HTERT RPE-1 (cell line): ENCODE measurements around the gene RPS2.
"Not testable (repeated sequence)": the region's sequence is repeated elsewhere in the genome, so short reads cannot be mapped to it uniquely, and the experiment has no call there.

Experiments
- in situ Hi-C: fragments of 300-500 bp; cut with MboI; formaldehyde crosslinking; loops from 4 replicates; pipeline ENCODE4 v1.14.3; 2020; ENCODE audit warnings: low sequenced_read_pairs

RPS2 gene

DNA sequence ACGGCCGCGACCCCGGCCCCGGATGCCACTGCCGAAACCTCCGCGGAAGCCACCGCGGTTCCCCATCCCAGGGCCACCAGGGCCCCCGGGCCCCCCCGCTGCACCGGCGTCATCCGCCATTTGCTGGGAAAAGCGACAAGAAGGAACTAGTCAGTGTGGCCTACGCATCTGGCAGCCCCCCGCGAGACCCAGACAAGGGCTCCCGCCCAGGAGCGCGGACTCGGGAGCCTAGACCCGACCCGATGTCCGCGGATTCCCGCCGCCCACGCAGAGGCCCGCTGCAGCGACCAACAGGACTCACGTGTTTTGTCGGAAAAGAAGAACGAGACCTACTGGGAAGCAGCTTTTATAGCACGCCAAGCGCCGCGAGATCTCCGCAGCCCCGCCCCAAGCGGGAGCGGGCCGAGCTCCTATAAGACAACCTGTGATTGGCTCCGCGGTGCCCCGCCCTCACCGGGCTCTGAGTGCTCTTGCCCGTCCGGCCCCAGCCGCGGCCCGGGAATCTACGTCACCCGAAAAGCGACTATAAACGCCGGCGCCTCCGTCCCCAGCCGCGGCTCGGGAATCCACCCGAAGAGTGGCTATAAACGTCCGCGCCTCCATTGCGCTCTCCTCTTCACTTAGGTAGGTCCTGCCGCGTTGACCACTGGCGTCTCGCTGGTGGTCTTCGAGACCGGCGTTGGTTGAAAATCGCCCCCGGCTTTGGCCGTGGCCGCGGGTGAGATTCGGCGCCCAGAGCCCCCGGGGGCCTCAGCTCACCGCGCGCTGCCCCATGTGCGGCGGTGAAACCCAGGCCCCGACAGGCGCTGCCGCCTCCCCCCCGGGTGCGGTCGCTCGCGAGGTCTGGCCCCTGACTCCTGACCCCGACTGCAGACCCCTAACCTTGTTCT lies at the start of gene RPS2:
Gene RPS2, minus strand, starts transcription at position 321 of the 890 bp plus-strand sequence. Its CDS starts 201 bp downstream, at position 120.
- in situ Hi-C loops = no loop called here

DNA sequence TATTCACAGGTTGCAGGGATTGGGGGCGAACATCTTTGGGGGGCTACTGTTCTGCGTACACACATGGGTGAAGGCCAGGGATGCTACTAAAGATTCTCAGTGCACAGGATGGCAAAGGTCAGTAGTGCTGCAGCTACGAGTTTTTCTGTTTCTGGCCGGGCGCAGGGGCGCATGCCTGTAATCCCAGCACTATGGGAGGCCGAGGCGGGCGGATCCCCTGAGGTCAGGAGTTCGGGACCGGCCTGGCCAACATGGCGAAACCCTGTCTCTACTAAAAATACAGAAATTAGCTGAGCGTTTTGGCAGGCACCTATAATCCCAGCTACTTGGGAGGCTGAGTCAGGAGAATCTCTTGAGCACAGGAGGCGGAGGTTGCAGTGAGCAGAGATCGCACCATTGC lies 48.9 kb upstream of the RPS2 start:
- in situ Hi-C loops = no loop called here

GRCh38 chr16:2011726-2012125 lies 47.1 kb upstream of the RPS2 start:
- in situ Hi-C loops = not testable (repeated sequence)

DNA sequence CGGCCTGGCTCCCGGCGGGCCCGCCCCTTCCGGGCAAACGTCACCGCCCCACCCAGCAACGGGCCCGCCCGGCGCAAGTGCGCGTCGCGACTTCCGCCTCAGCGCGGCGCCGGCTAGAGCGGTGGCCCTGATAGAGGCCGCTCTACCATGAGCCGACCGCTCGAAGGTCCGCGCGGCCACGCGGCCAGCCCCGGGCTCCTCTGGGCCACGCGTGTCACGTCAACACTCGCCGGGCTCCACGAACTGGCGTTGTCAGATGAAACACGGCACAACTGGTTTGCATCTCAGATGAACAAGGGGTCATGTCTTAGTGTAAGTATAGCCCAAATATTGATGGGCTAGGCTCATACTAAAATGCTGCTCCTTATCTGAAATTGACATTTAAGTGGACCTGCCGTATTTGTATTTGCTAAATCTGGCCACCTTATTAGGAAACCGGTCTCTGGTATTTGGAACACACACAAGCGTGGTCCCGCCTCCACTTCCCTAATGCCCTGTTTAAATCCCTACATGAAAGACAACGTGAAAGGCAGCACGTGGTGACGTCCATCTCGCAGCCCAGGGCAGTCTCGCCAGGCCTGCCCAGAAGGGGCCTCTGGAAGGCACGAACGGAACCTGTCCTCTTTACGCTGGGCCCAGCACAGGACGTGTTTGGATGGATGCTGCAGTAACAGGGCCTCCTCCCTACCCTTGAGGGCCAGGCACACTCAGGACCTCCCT lies 45.3 kb upstream of the RPS2 start, which contains the start of gene ZNF598:
Gene ZNF598, minus strand, starts transcription at position 31 of the 720 bp plus-strand sequence.
- in situ Hi-C loops = no loop called here

- in situ Hi-C loops = no loop called here
These were observed 44.6 kb upstream of the RPS2 start for GRCh38 chr16:2009164-2009711.

GRCh38 chr16:2008631-2009163 lies 44.1 kb upstream of the RPS2 start:
- in situ Hi-C loops = no loop called here

DNA sequence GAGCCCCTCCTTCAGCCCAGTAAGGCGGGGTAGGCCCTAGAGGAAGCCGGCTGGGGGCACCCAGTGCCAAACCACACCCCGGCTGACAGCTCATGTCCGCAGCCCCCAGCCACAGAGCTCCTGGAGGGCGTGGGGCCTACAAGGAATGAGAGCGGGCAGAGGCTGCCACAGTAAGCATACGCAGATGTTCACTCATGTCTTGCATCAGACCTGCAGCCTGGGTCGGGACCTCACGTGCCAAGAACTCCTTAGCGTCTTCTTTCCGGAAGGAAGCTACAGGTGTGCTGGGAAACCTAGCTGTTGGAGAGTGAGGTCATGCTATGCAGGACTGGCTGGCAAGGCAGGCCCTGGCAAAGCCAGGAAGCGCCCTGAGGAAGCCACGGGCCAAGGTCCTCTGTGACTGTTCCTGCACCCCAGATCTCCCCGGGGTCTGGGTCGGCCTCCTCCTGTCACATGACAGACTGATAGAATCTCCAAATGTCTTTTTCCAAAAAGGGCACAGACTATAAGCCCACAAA lies 43.4 kb upstream of the RPS2 start:
- in situ Hi-C loops = no loop called here

DNA sequence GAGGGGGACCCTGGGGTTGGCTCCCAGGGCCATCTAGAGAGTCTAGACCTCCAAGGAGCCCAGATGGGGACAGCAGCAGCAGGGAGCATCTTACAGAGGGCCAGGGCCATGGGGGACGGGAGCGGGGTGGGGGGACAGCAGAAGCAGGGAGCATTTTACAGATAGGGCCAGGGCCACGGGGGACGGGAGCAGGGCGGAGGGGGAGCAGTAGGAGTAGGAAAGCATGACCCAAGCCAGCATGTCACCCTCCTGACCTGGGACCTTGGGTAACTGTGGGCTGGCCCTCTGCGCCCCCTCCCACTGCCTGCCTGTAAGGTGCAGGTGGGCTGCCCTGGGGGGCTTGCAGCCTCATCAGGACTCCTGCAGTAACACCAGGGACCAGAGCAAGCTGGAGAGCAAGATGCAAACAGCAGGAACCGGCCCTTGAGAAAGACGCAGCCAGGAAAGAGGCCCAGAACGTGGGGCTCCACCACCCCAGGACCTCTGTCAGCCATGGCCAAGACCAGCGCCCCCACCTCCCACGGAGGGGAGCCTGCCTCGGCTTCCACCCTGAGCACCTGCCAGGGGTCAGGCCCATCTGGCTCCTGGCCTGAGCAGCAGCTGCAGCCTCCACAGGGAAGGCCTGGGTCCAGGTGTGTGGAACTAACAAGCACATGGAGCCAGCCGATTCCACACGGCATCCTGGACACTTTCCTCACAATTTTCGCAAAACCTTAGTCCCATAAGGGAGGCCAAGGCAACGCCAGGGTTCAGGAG lies 42.6 kb upstream of the RPS2 start:
- in situ Hi-C loops = no loop called here

- in situ Hi-C loops = no loop called here
These were observed 41.7 kb upstream of the RPS2 start for GRCh38 chr16:2006317-2006716.

DNA sequence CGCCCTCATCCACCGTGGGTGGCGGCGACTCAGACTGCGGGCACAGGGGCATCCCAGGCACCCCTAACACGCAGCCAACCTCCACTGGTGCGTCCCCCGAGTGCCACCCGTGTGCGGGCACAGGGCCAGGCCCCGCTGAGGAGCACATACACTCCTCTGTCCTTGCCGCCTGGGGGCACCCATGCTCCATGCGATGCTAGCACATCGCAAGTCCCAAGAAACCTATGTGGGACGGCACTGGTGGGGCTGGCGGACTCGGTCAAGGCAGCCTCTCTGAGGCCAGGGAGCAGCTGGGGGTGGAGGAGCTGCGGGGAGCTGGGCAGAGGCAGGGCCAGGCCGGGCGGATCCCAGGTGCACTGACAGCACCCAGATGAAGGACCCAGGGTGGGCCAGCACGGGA lies 41.0 kb upstream of the RPS2 start:
- in situ Hi-C loops = no loop called here

DNA sequence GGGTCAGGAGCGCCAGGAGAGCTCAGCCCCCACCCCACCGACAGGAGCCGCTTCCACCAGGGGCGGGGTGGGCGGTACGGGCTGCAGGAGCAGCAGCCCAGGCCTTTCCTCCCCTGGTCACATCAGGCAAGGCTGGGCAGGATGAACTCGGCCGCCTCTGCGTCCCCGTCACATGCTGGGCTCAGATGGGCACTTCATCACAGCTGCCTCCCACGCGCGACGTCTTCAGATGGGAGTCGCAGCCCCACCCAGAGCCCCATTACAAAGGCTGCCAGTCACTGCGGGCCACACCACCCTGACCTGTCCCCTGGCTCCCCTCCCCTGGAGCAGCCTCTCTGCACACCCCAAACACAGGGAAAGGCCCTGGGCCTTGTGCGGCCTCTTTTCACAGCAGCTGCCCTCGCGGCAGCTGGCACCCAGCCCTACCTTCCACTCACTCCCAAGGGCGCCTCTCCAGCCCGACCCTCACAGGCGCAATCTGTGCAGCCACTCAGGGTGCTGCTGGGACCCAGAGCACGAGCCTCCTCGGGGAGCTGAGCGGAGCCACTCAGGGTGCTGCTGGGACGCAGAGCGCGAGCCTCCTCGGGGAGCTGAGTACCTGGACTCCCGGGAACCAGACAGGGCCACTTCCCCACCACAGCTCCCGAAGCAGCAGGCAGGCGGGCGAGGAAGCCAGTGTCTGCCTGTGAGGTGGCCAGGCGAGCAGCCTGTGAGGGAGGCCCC lies 40.3 kb upstream of the RPS2 start:
- in situ Hi-C loops = no loop called here

- in situ Hi-C loops = no loop called here
These were observed 39.4 kb upstream of the RPS2 start for GRCh38 chr16:2003827-2004641.

GRCh38 chr16:2003231-2003826 lies 38.7 kb upstream of the RPS2 start:
- in situ Hi-C loops = no loop called here

- in situ Hi-C loops = no loop called here
These were observed 38.0 kb upstream of the RPS2 start for GRCh38 chr16:2002406-2003230.

- in situ Hi-C loops = no loop called here
These were observed 37.1 kb upstream of the RPS2 start for GRCh38 chr16:2001456-2002355.

DNA sequence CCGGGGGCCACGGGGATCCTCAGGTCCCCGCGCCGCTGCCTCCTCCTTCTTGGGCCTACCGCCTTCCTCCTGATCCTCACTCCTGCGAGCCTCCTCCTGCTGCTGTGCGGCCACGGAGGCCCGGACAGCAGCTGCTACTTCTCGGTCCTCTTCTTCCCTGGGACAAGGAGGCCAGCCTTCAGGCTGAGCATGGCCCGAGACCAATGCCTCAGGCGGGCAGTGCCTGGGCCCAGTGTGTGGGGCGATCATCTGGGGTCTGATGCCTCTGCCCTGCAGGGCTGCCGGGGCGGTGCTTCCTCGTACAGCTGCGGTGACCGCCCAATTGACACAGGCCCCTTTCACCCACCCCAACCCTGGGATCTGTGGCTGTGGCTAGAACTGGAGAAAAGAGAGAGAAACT lies 36.4 kb upstream of the RPS2 start:
- in situ Hi-C loops = no loop called here
